Common myeloid progenitor, CD34-positive (primary cell): ENCODE data around the gene OSMR.

Source experiments
- CTCF ChIA-PET: fragments of 350-600 bp; sonication (Branson Sonifier 250); formaldehyde crosslinking; loops from one replicate; lab custom pipeline; 2021; ENCODE audit warnings: antibody characterized with exemption; lab: Charles Lee
- POLR2A ChIA-PET: fragments of 350-600 bp; sonication (Branson Sonifier 250); formaldehyde crosslinking; loops from one replicate; lab custom pipeline; 2021; ENCODE audit warnings: antibody characterized with exemption; lab: Charles Lee
- DNase-seq, 3 donors: peaks; one replicate each; pipeline versions ENCODE4 v3.0.0 to v3.0.0-alpha.2; 2013
- H3K27ac ChIP-seq, 2 experiments: 1 replicate in 1 of 2; 2 replicates in 1 of 2; pipeline ENCODE4 v1.7.0; 2013; ENCODE audit warnings: inconsistent platforms in 2 of 2, low read length in 2 of 2, mild to moderate bottlenecking in 2 of 2, low read depth in 1 of 2, moderate library complexity in 1 of 2; ENCODE audit not compliant: severe bottlenecking in 2 of 2, insufficient read depth in 1 of 2, poor library complexity in 1 of 2
- H3K27me3 ChIP-seq, 5 experiments: replicated peaks in 2 of 5; 1 replicate in 3 of 5; 2 replicates in 2 of 5; pipeline versions ENCODE4 v1.6.1 to v1.7.0; 2013; ENCODE audit warnings: low read length in 4 of 5, mild to moderate bottlenecking in 2 of 5, moderate library complexity in 2 of 5, inconsistent platforms in 1 of 5; ENCODE audit not compliant: insufficient read depth in 5 of 5, control insufficient read depth in 4 of 5
- H3K36me3 ChIP-seq, 4 experiments: 1 replicate in 2 of 4; 2 replicates in 2 of 4; pipeline versions ENCODE4 v1.6.1 to v1.7.0; 2013; ENCODE audit warnings: low read length in 3 of 4, control low read depth in 1 of 4, mild to moderate bottlenecking in 1 of 4; ENCODE audit not compliant: control insufficient read depth in 4 of 4, insufficient read depth in 4 of 4
- H3K4me1 ChIP-seq, 4 experiments: 1 replicate in 3 of 4; 2 replicates in 1 of 4; pipeline versions ENCODE4 v1.6.1 to v1.7.1; 2013; ENCODE audit warnings: low read length in 3 of 4, mild to moderate bottlenecking in 3 of 4, control low read depth in 1 of 4, inconsistent platforms in 1 of 4, moderate library complexity in 1 of 4; ENCODE audit not compliant: control insufficient read depth in 4 of 4, insufficient read depth in 4 of 4; ENCODE audit errors: control extremely low read depth in 1 of 4
- H3K4me3 ChIP-seq, 7 experiments: 1 replicate in 4 of 7; 2 replicates in 3 of 7; pipeline versions ENCODE4 v1.5.1 to v1.7.0; 2013; ENCODE audit warnings: mild to moderate bottlenecking in 7 of 7, low read length in 6 of 7, moderate library complexity in 6 of 7, inconsistent platforms in 2 of 7, low read depth in 2 of 7, control low read depth in 1 of 7; ENCODE audit not compliant: insufficient read depth in 4 of 7, control insufficient read depth in 1 of 7; ENCODE audit errors: extremely low read depth in 1 of 7
- H3K9me3 ChIP-seq, 5 experiments: 1 replicate in 4 of 5; 2 replicates in 1 of 5; pipeline versions ENCODE4 v1.6.1 to v1.7.1; 2013; ENCODE audit warnings: low read length in 4 of 5, mild to moderate bottlenecking in 2 of 5, inconsistent platforms in 1 of 5, low read depth in 1 of 5, moderate library complexity in 1 of 5; ENCODE audit not compliant: control insufficient read depth in 4 of 5, insufficient read depth in 2 of 5; ENCODE audit errors: control extremely low read depth in 1 of 5
- WGBS: methylation state at CpG from one replicate; pipeline ENCODE4 v1.1.5; 2013; ENCODE audit not compliant: insufficient coverage; 5-methylcytosine and 5-hydroxymethylcytosine counted together

Gene OSMR

GRCh38 chr5:38921174-38921573 is 75.4 kb downstream of the OSMR start:
- CTCF ChIA-PET, result interaction anchor here (0.9 to 1.6 kb wide), 6 partner anchors 87 to 515 kb away, joined by 3 to 5 read pairs (median 4); no protein-coding TSS in a partner anchor
- no peaks in the 10 kb centered on the region for H3K4me1 ChIP-seq
- DNase-seq, result peak in 1 of 3 donors; percentile 11
- no peak overlapping the region for H3K27ac ChIP-seq
- peaks cover 0 to 50% (median 14%) of the 10 kb centered on the region in 5 experiments for H3K27me3 ChIP-seq
- no peak overlapping the region for H3K4me3 ChIP-seq
- H3K9me3 ChIP-seq, result no peaks in the 10 kb centered on the region
- POLR2A ChIA-PET, result no interaction called here
- no CpG with 5 or more reads among the region's 1 CpG for WGBS
- H3K36me3 ChIP-seq, result no peaks in the 10 kb centered on the region

- ChIA-PET CTCF (interaction anchor here (0.9 to 1.2 kb wide), 7 partner anchors 17 to 516 kb away, joined by 3 to 5 read pairs (median 3); no protein-coding TSS in a partner anchor), POLR2A (no interaction called here)
- 0% methylated on average over 1 of the region's 1 CpG for WGBS
- no peaks in the 10 kb centered on the region for H3K4me1 ChIP-seq
- H3K27ac ChIP-seq, result no peak overlapping the region
- no peaks in the 10 kb centered on the region for H3K36me3 ChIP-seq
- H3K4me3 ChIP-seq, result no peak overlapping the region
- peaks cover 0 to 52% (median 14%) of the 10 kb centered on the region in 5 experiments for H3K27me3 ChIP-seq
- DNase-seq, result peak; percentile 45 to 67 (median 63)
- no peaks in the 10 kb centered on the region for H3K9me3 ChIP-seq
Observed at GRCh38 chr5:38922199-38922598, 76.4 kb downstream of the OSMR start.

GRCh38 chr5:38923661-38924451 is 78.0 kb downstream of the OSMR start:
- H3K27me3 ChIP-seq, result peaks cover 0 to 44% (median 12%) of the 10 kb centered on the region in 5 experiments
- DNase-seq, result no peak
- WGBS, result 78% methylated on average over 3 of the region's 3 CpGs
- H3K27ac ChIP-seq, result no peak overlapping the region
- POLR2A ChIA-PET, result no interaction called here
- CTCF ChIA-PET, result interaction anchor here (0.7 to 1.2 kb wide), 5 partner anchors 9 to 503 kb away, joined by 3 to 6 read pairs (median 3); no protein-coding TSS in a partner anchor
- H3K9me3 ChIP-seq, result no peaks in the 10 kb centered on the region
- H3K4me1 ChIP-seq, result no peaks in the 10 kb centered on the region
- no peak overlapping the region for H3K4me3 ChIP-seq
- no peaks in the 10 kb centered on the region for H3K36me3 ChIP-seq

GRCh38 chr5:38925154-38925925 is 79.5 kb downstream of the OSMR start:
- WGBS, result 100% methylated on average over 1 of the region's 6 CpGs
- no peaks in the 10 kb centered on the region for H3K9me3 ChIP-seq
- POLR2A ChIA-PET, result no interaction called here

GRCh38 chr5:38926121-38926520 is 80.3 kb downstream of the OSMR start:
- Histone ChIP-seq H3K36me3 (no peaks in the 10 kb centered on the region), H3K9me3 (no peaks in the 10 kb centered on the region), H3K27ac (no peak overlapping the region), H3K4me1 (no peaks in the 10 kb centered on the region), H3K27me3 (peaks cover 0 to 34% (median 11%) of the 10 kb centered on the region in 5 experiments), H3K4me3 (no peak overlapping the region)
- ChIA-PET POLR2A (no interaction called here), CTCF (no interaction called here)
- DNase-seq, result no peak
- 80% methylated on average over 2 of the region's 3 CpGs for WGBS

More at GRCh38 chr5:38925154-38925925, 79.5 kb downstream of the OSMR start:
- H3K4me3 ChIP-seq, result no peak overlapping the region
- H3K27me3 ChIP-seq, result peaks cover 0 to 38% (median 14%) of the 10 kb centered on the region in 5 experiments
- H3K4me1 ChIP-seq, result no peaks in the 10 kb centered on the region
- no peaks in the 10 kb centered on the region for H3K36me3 ChIP-seq
- H3K27ac ChIP-seq, result no peak overlapping the region
- no peak for DNase-seq
- CTCF ChIA-PET, result no interaction called here

- H3K4me1 ChIP-seq, result no peaks in the 10 kb centered on the region
- DNase-seq, result no peak
- no peak overlapping the region for H3K27ac ChIP-seq
- 100% methylated on average over 1 of the region's 2 CpGs for WGBS
- H3K36me3 ChIP-seq, result no peaks in the 10 kb centered on the region
- H3K4me3 ChIP-seq, result no peak overlapping the region
- ChIA-PET CTCF (no interaction called here), POLR2A (no interaction called here)
- H3K27me3 ChIP-seq, result peaks cover 0 to 29% (median 11%) of the 10 kb centered on the region in 5 experiments
- H3K9me3 ChIP-seq, result no peaks in the 10 kb centered on the region
Observed at GRCh38 chr5:38927470-38927869, 81.7 kb downstream of the OSMR start.
